HEK293 (cell line): Measurements from ENCODE around the gene LIMS4.
"Not testable (repeated sequence)": the region's sequence is repeated elsewhere in the genome, so short reads cannot be mapped to it uniquely, and the experiment has no call there.

Experiments used
- CTCF ChIA-PET: fragments of 350-600 bp; formaldehyde crosslinking; extraction: SDS; loops from one replicate; lab custom pipeline; 2021; ENCODE audit warnings: antibody characterized with exemption; lab: Yijun Ruan, JAX
- POLR2A ChIA-PET: fragments of 300-600 bp; formaldehyde crosslinking; extraction: SDS; loops from one replicate; lab custom pipeline; 2020; ENCODE audit warnings: antibody characterized with exemption, inconsistent platforms; lab: Yijun Ruan, JAX
- H3K27ac ChIP-seq: fragments of 200-500 bp; sonication (Bioruptor generic); 2 replicates; pipeline ENCODE4 v1.5.1; 2014; ENCODE audit warnings: low read depth, low read length, control low read depth, inconsistent platforms; ENCODE audit errors: extremely low read depth
- H3K36me3 ChIP-seq, 2 experiments: fragments of 200-500 bp in 1 of 2; sonication (Bioruptor generic) in 1 of 2; 1 replicate in 1 of 2; 2 replicates in 1 of 2; pipeline ENCODE4 v1.5.1; 2014 to 2017; ENCODE audit warnings: inconsistent platforms in 2 of 2, low read length in 2 of 2; ENCODE audit not compliant: control insufficient read depth in 2 of 2, insufficient read depth in 1 of 2
- H3K4me1 ChIP-seq: fragments of 200-500 bp; sonication (Bioruptor generic); 2 replicates; pipeline ENCODE4 v1.5.1; 2014; ENCODE audit warnings: mild to moderate bottlenecking, low read length, inconsistent platforms; ENCODE audit not compliant: control insufficient read depth, insufficient read depth
- H3K4me3 ChIP-seq: 2 replicates; pipeline ENCODE4 v1.5.1; 2011; ENCODE audit warnings: low read depth, mild to moderate bottlenecking, control low read depth, low read length, moderate library complexity
- H3K9me3 ChIP-seq: fragments of 200-500 bp; sonication (Bioruptor generic); 2 replicates; pipeline ENCODE4 v1.5.1; 2014; ENCODE audit warnings: low read depth, low read length, inconsistent platforms; ENCODE audit not compliant: control insufficient read depth, insufficient read depth

Gene LIMS4

DNA sequence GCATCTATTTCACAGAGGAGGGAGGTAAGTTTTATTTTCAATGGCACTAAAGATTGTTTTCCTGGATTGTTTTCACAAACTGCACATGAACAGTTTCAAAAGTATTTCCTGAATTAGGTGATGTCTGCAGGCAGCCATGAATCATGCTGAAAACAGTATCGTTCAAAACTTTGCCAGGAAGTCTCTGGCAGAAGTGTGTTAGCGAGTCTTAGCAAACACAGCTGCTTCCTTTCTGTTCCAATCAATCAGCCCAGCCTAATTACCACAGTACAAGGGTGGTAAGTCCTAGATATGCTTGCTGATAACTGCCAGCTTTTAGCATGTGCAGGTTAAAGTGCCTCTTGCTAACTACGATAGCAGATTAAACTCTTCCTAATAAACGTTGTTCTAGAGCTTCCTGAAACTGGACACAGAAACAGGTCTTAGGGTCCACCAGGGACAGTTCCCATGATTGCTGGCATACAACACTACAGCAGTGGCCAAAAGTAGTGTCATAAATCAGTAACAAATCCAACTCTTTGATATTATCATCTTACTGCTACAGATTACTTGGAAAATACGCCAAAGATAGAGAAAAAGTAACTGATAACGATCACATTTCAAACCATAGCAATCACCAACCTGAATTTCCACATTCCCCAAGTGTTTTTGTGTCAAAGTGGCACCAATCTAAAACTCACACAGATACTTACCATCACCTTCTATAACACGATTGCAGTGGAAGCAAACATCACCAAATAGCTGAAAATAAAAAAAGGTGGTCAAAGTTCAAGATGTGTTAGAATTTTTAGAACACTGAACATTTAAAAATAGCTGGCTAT is 23.3 kb downstream of the LIMS4 start:
- POLR2A ChIA-PET, H3K36me3 ChIP-seq, CTCF ChIA-PET, H3K27ac ChIP-seq, H3K4me3 ChIP-seq, H3K9me3 ChIP-seq, H3K4me1 ChIP-seq: not testable (repeated sequence)

GRCh38 chr2:110446644-110447043 is 26.0 kb downstream of the LIMS4 start:
- POLR2A ChIA-PET: not testable (repeated sequence)

GRCh38 chr2:110443305-110444005 is 29.2 kb downstream of the LIMS4 start:
- H3K27ac ChIP-seq, H3K4me3 ChIP-seq, H3K9me3 ChIP-seq, H3K36me3 ChIP-seq, POLR2A ChIA-PET, CTCF ChIA-PET, H3K4me1 ChIP-seq: not testable (repeated sequence)

More at GRCh38 chr2:110446644-110447043, 26.0 kb downstream of the LIMS4 start:
- H3K36me3 ChIP-seq, CTCF ChIA-PET, H3K27ac ChIP-seq, H3K4me1 ChIP-seq, H3K9me3 ChIP-seq, H3K4me3 ChIP-seq: not testable (repeated sequence)

- CTCF ChIA-PET, H3K4me3 ChIP-seq, POLR2A ChIA-PET, H3K4me1 ChIP-seq, H3K36me3 ChIP-seq, H3K27ac ChIP-seq, H3K9me3 ChIP-seq: not testable (repeated sequence)
These were observed 30.7 kb downstream of the LIMS4 start for GRCh38 chr2:110441905-110442304.

- H3K27ac ChIP-seq, H3K36me3 ChIP-seq, POLR2A ChIA-PET, CTCF ChIA-PET, H3K4me1 ChIP-seq, H3K9me3 ChIP-seq, H3K4me3 ChIP-seq: not testable (repeated sequence)
These were observed 38.1 kb downstream of the LIMS4 start for GRCh38 chr2:110434565-110434964.

- CTCF ChIA-PET, H3K4me3 ChIP-seq, H3K27ac ChIP-seq, H3K9me3 ChIP-seq, POLR2A ChIA-PET, H3K4me1 ChIP-seq, H3K36me3 ChIP-seq: not testable (repeated sequence)
These were observed 46.9 kb downstream of the LIMS4 start for GRCh38 chr2:110425725-110426124.

DNA sequence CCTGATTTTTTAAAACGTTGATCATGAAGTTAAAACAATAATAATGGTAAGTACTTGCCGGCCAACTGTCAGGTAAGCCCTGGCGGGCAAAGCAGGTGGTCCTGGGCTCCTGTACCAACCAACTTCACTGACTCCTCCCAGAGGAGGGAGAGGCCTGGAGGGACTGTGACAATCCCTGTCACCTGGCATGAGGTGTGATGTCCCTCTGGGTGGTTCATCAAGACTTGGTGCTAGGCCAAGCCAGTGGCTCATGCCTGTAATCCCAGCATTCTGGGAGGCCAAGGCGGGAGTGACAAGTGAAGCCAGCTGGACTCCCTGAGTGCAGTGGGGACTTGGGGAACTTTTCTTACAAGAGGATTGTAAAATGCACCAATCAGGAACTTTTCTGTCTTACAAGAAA is 48.2 kb downstream of the LIMS4 start:
- H3K4me1 ChIP-seq, H3K27ac ChIP-seq, POLR2A ChIA-PET, H3K36me3 ChIP-seq, CTCF ChIA-PET, H3K4me3 ChIP-seq, H3K9me3 ChIP-seq: not testable (repeated sequence)

GRCh38 chr2:110423574-110423962 is 49.0 kb downstream of the LIMS4 start:
- POLR2A ChIA-PET, H3K4me3 ChIP-seq, CTCF ChIA-PET, H3K27ac ChIP-seq, H3K4me1 ChIP-seq, H3K36me3 ChIP-seq, H3K9me3 ChIP-seq: not testable (repeated sequence)

DNA sequence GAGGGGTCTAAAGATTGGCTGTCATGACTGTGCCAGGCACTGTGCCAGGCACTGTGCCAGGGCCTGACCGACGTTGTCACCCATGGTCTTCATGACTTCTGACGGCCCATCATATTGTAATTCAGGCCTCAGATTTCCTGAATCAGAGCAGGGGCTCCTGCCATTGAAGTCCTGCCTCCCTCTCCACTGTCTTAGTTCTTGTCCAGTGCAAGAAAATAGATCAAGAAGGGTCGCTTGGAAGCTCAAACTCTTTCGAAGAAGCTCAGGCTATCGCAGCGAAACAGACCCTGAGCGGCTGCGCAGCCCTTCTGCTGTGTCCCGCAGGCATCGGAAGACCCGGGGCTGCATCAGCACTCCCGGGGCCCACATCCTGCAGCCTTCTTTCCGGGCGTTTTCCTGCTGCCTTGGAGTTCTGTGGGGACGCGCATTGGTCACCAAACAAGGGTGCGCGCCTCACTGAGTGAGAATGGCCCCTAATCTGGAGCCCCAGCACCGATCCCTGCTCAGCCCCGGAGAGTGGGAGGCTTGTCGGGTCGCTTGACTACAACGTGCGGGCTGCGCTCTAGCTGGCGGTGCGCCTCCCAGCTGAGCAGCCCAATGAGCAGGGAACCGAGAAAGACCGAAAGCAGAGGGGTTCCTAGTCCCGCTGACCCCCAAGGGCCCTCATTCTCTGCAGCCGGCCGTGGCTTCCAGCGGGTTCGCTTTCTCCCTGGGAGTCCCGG is 49.6 kb downstream of the LIMS4 start:
- POLR2A ChIA-PET: not testable (repeated sequence)

GRCh38 chr2:110420641-110421354 is 51.8 kb downstream of the LIMS4 start:
- CTCF ChIA-PET, H3K27ac ChIP-seq, H3K9me3 ChIP-seq, H3K36me3 ChIP-seq, POLR2A ChIA-PET, H3K4me3 ChIP-seq, H3K4me1 ChIP-seq: not testable (repeated sequence)

More for the DNA sequence above, 49.6 kb downstream of the LIMS4 start:
- H3K36me3 ChIP-seq, H3K4me1 ChIP-seq, H3K9me3 ChIP-seq, H3K4me3 ChIP-seq, CTCF ChIA-PET, H3K27ac ChIP-seq: not testable (repeated sequence)
